NCI-H146 treated with DMSO at 0.1 percent for 48 hours (cell line): ENCODE data around the gene TMCO1.
"Not testable (repeated sequence)": the region's sequence is repeated elsewhere in the genome, so short reads cannot be mapped to it uniquely, and the experiment has no call there.

Source experiments
- DNase-seq: peaks from one replicate; lab custom pipeline; 2025; ENCODE audit not compliant: unreplicated experiment; lab: John Stamatoyannopoulos, UW

Gene TMCO1, protein sequence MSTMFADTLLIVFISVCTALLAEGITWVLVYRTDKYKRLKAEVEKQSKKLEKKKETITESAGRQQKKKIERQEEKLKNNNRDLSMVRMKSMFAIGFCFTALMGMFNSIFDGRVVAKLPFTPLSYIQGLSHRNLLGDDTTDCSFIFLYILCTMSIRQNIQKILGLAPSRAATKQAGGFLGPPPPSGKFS

DNA sequence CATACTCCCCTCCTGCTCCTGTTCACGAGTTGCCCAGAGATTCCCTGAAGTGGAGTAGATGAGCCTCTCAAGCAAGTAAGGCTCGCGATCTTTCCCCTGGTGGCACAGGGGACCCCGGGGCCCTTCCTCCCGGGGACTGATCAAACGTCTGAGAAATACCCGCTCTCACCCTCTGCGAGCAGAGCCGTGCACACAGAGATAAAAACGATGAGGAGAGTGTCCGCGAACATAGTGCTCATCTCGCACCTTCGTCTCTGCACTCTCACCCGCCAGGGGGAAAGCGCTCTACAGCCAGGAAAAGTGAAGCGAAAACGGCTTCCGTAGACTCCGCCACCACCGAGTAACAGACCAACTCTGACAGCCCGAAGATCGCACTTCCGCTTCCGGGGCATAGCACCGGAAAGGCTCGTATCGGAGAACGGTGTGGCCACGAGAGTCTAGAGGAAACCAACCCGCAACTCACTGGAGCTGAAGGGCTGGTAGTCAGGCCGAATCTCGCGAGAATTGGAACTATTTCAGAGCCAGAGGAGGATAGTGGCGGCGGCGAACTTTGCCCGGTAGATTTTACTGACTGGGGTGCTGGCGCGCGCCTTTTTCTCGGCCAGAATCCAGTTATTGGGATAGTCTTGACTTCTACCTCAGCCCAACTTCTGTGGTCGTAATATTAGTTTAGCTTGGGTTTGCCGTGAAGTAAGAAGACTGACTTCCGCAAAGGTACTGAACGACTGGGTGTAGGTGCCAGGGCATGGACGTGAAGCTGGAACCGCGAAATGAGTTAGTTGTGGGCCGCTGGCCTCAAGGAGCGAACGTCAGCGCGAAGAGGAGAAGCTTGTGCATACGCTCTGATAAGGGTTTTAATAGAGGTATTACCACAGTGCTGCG lies at the start of gene TMCO1:
Gene TMCO1 (minus strand): TSS at position 356 of the 882 bp plus-strand sequence. CDS start 117 bp downstream, at position 239.
- DNase-seq = peak; percentile 91

DNA sequence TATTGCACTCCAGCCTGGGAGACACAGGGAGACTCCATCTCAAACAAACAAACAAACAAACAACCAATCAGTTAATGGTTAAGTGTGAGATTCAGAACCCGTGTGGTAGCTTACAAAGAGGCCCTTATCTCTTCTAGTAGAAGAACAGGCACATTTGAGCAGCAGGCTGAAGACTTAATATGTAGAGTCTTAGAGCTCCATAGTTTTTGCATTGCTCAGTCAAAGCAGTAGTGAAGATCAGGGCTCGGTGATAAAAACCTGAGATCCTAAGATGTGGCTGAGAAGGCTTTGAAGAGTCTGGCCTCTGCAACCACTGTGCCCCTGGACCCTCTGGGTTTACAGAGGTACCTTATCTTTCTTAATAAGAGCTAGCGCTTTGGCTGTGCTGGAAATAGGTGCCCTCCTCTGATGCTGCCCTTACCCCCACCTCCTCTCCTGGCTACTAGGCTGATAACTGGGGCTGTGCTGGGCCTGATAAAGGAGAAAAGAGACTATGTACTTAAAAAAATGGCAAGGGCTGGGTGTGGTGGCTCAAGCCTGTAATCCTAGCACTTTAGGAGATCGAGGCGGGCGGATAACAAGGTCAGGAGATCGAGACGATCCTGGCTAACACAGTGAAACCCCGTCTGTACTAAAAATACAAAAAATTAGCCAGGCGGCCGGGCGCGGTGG lies 48.3 kb upstream of the TMCO1 start:
- DNase-seq = no peak

DNA sequence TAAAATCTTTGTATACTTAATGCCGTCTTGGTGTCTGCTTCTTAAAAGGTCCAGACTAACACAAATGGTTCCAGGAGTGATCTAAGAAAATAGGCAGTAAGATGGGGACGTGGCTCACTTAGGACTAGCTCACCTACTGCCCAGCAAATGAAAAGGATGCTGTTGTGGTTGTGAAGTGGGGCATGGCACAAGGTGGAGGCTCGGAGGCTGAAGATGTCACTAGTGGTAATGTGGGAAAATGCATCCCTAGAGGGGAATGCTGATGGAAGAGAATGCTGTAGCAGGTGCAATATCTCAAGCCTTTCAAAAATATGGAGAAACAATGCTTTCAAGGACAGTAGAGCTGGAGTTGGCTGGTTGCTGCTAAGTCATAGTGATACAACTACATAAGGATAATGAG lies 47.5 kb upstream of the TMCO1 start:
- no peak for DNase-seq

DNA sequence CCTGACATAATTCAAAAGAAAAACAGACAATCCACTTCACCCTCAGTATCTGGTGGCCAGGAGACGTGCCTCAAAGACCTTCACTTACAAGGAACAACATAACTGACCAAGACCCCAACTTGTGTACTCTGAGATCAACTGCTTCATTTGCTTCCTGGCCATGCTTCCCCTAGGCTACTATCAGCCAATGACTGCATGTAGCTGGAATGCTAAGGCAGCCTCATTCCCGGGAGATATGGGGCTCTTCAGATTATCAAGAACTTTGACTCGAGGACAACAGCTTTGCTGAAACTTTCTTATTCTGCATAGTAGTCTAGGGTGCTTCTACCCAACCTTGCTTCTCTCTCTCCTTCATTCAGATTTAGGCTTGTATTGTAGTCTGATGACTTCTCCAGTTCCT lies 47.1 kb upstream of the TMCO1 start:
- DNase-seq = no peak

DNA sequence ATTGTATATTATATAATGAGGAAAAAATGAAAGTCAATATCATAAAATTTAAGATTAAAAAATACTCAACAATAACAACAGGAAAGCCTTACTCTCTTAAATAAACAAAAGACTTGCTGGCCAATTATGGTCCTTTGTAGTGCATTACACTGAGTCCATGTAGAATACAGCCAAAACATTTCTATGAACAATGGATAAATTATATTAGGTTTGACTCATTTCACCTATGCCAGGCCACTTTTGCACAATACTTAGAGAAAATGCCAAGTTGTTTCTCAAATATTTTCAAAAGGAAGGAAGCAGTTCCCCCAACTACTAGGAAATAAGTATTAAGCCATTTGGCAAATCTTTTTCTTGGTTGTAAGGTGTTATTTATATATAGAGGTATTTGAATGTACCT lies 38.9 kb upstream of the TMCO1 start:
- DNase-seq = no peak

DNA sequence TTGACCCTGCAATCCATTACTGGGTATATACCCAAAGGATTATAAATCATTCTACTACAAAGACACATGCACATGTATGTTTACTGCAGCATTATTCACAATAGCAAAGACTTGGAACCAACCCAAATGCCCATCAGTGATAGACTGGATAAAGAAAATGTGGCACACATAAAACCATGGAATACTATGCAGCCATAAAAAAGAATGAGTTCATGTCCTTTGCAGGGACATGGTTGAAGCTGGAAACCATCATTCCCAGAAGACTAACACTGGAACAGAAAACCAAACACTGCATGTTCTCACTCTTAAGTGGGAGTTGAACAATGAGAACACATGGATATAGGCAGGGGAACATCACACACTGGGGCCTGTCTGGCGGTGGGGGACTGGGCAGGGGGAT lies 35.8 kb upstream of the TMCO1 start:
- DNase-seq = not testable (repeated sequence)

DNA sequence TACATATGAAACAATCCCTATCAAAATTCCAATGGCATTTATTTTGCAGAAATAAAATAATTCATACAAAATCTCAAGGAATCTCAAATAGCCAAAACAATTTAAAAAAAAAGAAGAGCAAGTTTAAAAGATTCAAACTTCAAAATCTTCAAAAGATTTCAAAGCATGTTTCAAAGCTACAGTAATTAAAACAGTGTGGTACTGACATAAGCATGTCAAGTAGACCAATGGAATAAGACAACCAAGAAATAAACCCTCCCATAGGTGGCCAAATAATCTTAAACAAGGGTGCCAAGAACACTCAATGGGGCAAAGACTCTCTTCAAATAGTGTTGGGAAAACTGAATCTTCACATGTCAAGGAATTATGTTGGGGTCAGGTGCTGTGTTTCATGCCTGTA lies 30.7 kb upstream of the TMCO1 start:
- DNase-seq = no peak

DNA sequence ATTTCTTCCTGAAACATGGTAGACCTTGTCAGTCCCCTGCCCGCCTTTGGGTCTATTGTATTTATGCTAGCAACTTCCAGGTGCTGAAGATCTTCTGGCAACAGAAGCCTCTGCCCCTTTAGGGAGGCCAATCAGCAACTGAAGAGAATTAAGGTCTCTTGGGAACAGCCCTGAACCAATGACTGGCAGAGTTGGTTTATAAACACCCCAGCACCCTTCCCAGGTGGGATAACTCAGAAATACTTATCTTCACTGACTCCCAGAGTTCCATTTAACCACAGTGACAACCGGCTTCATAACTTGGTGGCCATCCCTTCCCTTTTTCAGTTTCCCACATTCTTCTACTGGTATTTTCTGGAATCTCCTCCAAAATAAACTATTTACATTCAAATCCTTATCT lies 27.2 kb upstream of the TMCO1 start:
- DNase-seq = no peak

DNA sequence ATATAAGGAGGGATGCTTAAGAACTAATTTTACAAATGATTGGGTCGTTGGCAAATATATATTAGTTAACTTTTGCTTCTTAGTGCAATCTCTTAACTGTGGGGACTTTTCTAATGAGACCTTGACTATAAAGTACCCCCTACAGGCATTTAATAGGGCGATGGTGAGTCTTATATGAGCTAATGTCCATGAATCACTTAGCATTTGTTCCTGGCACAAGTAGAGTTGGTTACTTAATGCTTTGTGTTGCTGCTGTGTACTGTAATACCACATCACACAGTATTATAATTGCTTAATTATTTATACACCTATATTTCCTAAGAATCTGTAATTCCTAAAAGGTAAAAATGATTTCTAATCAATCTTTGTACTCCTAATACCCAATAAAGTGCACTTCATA lies 25.3 kb upstream of the TMCO1 start:
- DNase-seq = no peak

DNA sequence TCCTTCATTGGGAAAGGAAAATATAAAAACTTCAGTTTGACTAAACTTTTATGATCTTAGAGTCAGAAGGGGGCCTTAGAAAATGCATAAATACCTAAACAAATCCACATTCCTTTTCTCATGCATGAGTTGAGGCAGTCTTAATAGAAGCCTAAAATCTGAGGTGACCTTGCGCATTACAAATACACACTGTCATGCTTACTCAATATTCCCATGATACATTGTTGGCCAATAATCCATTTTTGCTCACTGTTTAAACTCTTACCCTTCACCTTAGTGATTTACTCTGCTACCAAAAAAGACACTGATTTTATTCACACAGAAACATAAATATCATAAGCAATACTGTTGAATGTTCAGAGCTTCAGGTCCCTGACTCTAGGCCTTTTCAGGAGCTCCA lies 19.1 kb upstream of the TMCO1 start:
- no peak for DNase-seq

DNA sequence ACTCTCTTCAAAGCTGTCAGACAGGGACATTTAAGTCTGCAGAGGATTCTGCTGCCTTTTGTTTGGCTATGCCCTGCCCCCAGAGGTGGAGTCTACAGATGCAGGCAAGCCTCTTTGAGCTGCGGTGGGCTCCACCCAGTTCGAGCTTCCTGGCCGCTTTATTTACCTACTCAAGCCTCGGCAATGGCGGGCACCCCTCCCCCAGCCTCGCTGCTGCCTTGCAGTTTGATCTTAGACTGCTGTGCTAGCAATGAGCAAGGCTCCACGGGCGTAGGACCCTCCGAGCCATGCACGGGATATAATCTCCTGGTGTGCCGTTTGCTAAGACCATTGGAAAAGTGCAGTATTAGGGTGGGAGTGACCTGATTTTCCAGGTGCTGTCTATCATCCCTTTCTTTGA lies 14.9 kb upstream of the TMCO1 start:
- not testable (repeated sequence) for DNase-seq

DNA sequence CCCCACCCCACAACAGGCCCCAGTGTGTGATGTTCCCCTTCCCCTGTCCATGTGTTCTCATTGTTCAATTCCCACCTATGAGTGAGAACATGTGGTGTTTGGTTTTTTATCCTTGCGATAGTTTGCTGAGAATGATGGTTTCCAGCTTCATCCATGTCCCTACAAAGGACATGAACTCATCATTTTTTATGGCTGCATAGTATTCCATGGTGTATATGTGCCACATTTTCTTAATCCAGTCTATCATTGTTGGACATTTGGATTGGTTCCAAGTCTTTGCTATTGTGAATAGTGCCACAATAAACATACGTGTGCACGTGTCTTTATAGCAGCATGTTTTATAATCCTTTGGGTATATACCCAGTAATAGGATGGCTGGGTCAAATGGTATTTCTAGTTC lies 9.5 kb upstream of the TMCO1 start:
- not testable (repeated sequence) for DNase-seq

DNA sequence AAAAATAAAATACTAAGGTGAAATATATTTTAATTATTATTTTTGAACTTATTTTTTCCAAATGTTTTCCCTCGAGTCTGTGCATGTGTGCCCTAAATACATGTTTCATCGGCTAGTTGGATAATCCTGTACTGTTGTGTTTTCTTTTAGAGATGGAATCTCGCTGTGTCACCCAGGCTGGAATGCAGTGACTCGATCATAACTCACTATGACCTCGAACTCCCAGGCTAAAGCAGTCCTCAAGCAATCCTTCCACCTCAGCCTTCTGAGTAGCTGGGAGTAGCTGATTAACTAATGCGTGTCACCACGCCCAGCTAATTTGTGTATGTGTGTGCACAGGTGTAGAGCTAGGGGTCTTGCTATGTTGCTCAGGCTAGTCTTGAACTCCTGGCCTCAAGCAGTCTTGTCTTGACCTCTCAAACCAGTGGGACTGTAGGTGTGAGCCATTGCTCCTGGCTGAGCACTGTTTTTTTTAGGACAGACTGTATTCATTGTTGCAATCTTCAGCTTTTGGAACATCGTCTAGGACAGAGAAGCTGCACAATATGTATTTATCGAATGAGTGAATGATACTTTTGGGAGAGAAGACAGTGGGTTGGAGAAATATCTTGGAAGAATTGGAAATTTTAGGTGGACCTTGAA lies 4.8 kb upstream of the TMCO1 start:
- DNase-seq = no peak

DNA sequence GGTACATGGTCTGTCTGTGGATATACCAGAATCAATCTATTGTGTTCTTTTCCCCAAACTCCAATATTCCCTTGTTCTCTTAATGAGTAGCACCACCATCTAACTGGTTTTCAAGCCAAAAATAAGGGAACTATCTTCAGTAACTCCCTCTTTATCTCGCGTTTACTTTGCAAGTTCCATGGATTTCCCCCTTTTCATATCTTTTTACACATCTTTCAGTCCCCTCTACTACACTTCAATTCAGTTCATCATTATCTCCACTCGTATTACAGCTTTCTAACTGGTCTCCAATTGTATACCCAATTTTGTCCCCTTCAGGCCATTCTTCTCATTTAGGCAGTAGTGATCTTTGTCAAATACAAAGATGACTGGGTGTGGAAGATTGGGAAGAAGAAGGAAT lies 4.1 kb upstream of the TMCO1 start:
- no peak for DNase-seq

DNA sequence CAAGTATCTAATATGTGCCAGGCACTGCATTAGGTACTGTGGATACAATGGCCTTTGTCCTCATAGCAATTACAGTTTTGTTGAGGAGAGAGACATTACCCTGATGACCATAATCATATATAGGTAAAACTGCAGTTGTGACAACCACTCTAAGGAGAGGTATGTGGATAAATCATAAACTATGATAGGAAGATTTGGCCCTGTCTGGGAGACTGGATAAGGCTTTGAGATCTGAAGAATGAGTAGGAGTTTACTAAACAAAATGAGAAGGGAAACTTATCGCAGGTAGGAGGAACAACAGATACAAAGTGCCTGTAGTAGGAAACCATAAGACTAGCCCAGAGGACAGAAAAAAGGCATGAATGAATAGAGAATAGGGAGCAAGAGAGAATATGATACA lies 4.4 kb downstream of the TMCO1 start:
- no peak for DNase-seq

DNA sequence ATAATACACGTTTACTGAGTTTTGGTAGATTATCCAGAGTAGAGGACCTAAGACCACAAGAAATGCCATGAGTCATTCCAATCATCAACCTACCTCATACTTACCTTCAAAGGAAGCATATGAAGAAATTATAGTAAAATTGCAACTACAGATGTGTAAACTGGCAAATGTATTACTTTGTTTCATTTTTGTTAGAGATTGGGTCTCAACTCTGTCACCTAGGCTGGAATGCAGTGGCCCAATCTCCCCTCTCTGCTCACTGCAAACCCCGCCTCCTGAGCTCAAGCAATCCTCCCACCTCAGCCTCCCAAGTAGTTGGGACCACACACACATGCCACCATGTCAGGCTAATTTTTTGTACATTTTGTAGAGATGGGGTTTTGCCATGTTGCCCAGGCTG lies 5.2 kb downstream of the TMCO1 start:
- no peak for DNase-seq

DNA sequence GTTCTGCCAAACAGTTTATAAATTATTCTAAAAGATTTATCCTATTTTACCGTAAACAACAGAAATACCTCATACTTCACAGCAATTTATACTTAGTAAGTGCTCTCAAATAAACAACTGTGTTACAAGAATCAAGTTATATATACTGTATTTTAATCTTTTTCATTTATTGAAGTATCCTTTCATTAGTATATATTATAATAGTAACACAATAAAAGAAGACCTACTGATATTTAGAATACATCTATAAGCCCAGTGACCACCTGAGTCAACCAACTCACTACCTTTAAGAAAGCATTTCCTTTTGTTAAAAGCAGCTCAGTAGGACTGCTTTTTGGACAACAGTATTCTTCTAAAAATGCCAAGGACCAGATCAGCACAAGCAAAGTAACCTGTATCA lies 5.9 kb downstream of the TMCO1 start:
- DNase-seq = no peak

DNA sequence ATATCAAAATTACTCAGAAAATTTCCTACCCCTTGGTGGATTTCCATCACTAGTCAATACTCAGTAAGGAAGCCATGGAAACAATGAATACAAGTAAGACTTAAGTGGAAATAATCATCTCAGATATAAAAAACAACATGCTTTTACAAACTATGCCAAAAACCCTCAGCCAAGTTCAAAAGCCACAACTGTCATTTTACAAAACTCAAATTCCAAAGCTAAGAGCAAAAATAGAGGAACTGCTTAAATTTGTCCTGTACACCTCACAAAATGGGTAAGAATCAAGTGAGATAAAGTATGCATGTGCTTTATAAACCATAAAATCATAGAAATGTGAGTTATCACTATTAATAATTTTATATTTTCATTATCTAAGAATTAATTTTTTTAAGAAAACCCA lies 9.6 kb downstream of the TMCO1 start:
- no peak for DNase-seq

DNA sequence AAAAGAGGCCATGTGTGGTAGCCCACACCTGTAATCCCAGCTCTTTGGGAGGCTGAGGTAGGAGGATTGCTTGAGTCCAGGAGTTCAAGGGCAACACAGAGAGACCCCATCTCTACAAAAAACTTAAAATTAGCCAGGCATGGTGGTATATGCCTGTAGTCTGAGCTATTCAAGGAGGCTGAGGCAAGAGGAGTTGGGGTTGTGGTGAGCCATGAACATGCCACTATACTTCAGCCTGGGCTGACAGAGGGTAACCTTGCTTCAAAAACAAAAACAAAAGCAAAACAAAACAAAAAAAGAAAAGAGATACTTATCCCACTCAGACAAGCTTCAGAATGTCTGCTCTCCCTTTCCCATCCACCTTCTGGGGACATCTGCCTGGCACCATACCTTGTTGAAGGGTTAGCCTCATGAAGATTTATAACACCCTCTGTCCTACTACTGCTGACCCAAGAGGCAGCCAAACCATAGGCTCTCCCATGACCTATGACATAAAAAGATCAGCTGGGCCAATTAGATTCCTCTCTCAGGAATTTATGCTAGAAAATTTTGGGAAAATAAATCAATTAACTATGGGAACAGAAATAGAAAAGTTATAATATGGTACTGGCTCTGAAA lies 13.2 kb downstream of the TMCO1 start:
- DNase-seq = no peak

DNA sequence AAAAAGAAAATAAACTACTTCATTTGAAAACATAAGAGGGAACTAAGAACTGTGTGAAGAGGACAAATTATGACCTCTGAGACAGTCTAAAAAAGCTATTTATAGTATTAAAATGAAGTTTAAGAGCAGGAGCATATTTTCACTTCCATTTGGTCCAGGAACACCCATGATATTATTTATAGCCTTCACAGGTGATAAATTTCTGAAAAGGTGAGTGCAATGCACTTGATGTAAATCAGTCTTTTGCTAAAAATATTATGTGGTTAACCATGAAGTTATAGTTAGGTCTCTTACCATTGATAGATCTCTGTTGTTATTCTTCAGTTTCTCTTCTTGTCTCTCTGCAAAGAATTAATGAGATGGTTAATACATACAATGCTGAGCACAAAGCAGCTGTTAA lies 14.7 kb downstream of the TMCO1 start:
- no peak for DNase-seq

DNA sequence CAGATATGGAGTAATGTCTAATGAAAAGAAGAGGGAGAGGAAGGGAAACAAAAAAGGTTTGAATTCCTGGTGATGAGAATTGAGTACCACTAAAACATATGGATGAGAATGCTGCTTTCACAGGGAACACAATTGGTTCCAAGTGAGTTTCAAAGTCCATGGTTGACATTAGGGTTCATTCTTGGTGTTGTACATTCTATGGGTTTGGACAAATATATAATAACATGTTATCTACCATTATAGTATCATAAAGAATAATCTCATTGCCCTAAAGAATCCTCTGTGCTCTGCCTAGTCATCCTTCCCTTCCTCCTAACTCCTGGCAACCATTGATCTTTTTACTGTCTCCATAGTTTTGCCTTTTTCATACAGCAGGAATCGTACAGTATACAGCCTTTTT lies 20.1 kb downstream of the TMCO1 start:
- DNase-seq = no peak
